HCT116 (cell line): Measurements from ENCODE around the gene DIO1. TPM values are rescaled to one million over a fixed set of nuclear protein-coding genes. Genes with fewer than 3 reads are reported as not detected.

Experiments
- ATAC-seq: fragments of 200-7000 bp; cut with Tn5 transposase; 2 replicates; pipeline ENCODE4 v1.9.1; 2020; ENCODE audit warnings: mild to moderate bottlenecking, moderate library complexity
- BruUV-seq: library from RNA; stranded (reverse); fragments of 400-500 nt; replicated peaks from 2 replicates; lab custom pipeline; 2021; lab: Mats Ljungman, UMichigan
- CTCF ChIA-PET: fragments of 300-600 bp; sonication (Branson Sonifier 250); formaldehyde crosslinking; loops from one replicate; lab custom pipeline; 2021; ENCODE audit warnings: antibody characterized with exemption; lab: Charles Lee
- POLR2A ChIA-PET: fragments of 300-600, 350-600 bp; sonication (Branson Sonifier 250); formaldehyde crosslinking; loops from one replicate; lab custom pipeline; 2021; ENCODE audit warnings: antibody characterized with exemption; lab: Charles Lee
- RAD21 ChIA-PET, 2 experiments: fragments of 300-600 bp; sonication (Branson Sonifier 250); formaldehyde crosslinking; loops; one replicate each; lab custom pipeline; 2023; ENCODE audit warnings: low total read pairs in 2 of 2; ENCODE audit not compliant: uncharacterized antibody in 2 of 2, unreplicated experiment in 2 of 2, low non-redundant PET in 1 of 2; lab: Charles Lee
- DNase-seq: peaks from one replicate; pipeline ENCODE4 v3.0.0-alpha.2; 2010; ENCODE audit warnings: low read depth, low spot score
- H2AFZ ChIP-seq: fragments of 200-600 bp; shearing (Covaris generic), sonication (generic); 2 replicates; pipeline ENCODE4 v1.6.1; 2017; ENCODE audit warnings: low read depth, mixed run types, mixed read lengths, antibody characterized with exemption, low read length; ENCODE audit not compliant: poor library complexity, severe bottlenecking
- H3K27ac ChIP-seq: 2 replicates; pipeline ENCODE4 v1.5.1; 2012; ENCODE audit warnings: low read depth, low read length
- H3K27me3 ChIP-seq: fragments of 200-600 bp; sonication (generic); 2 replicates; pipeline ENCODE4 v1.6.1; 2016; ENCODE audit warnings: mixed run types, low read length, mixed read lengths; ENCODE audit not compliant: insufficient read depth
- H3K36me3 ChIP-seq, 2 experiments: fragments of 200-500 bp in 1 of 2; fragments of 200-600 bp in 1 of 2; sonication (Bioruptor generic) in 1 of 2; sonication (generic) in 1 of 2; 2 replicates each; pipeline versions ENCODE4 v1.5.1 to v1.6.1; 2014 to 2016; ENCODE audit warnings: low read length in 2 of 2, inconsistent platforms in 1 of 2, mixed read lengths in 1 of 2, mixed run types in 1 of 2; ENCODE audit not compliant: insufficient read depth in 2 of 2, control insufficient read depth in 1 of 2
- H3K4me1 ChIP-seq, 2 experiments: fragments of 200-600 bp in 1 of 2; sonication (generic) in 1 of 2; 2 replicates each; pipeline versions ENCODE4 v1.5.1 to v1.6.1; 2012 to 2017; ENCODE audit warnings: low read length in 2 of 2, inconsistent platforms in 1 of 2, mild to moderate bottlenecking in 1 of 2, mixed read lengths in 1 of 2, mixed run types in 1 of 2, moderate library complexity in 1 of 2; ENCODE audit not compliant: insufficient read depth in 2 of 2, control insufficient read depth in 1 of 2
- H3K4me2 ChIP-seq: fragments of 200-600 bp; sonication (generic); 2 replicates; pipeline ENCODE4 v1.6.1; 2017; ENCODE audit warnings: mixed run types, low read length, mixed read lengths
- H3K4me3 ChIP-seq, 2 experiments: fragments of 200-600 bp in 1 of 2; sonication (generic) in 1 of 2; replicated peaks in 1 of 2; 2 replicates each; pipeline ENCODE4 v1.5.1; 2011 to 2016; ENCODE audit warnings: low read length in 2 of 2, control low read depth in 1 of 2, low read depth in 1 of 2, mild to moderate bottlenecking in 1 of 2, mixed read lengths in 1 of 2, mixed run types in 1 of 2
- H3K79me2 ChIP-seq: fragments of 200-600 bp; sonication (generic); 2 replicates; pipeline ENCODE4 v1.6.1; 2017; ENCODE audit warnings: mild to moderate bottlenecking, mixed run types, low read length, moderate library complexity, mixed read lengths; ENCODE audit not compliant: insufficient read depth
- H3K9ac ChIP-seq: fragments of 200-600 bp; sonication (generic); 2 replicates; pipeline ENCODE4 v1.6.1; 2016; ENCODE audit warnings: low read length, mixed read lengths
- H3K9me2 ChIP-seq: fragments of 200-600 bp; sonication (generic), shearing (Covaris generic); 2 replicates; pipeline ENCODE4 v1.6.1; 2017; ENCODE audit warnings: mixed run types, mild to moderate bottlenecking, moderate library complexity; ENCODE audit not compliant: insufficient read depth
- H3K9me3 ChIP-seq, 2 experiments: fragments of 200-500 bp in 1 of 2; fragments of 200-600 bp in 1 of 2; sonication (Bioruptor generic) in 1 of 2; sonication (generic) in 1 of 2; 2 replicates each; pipeline ENCODE4 v1.6.1; 2014 to 2017; ENCODE audit warnings: low read length in 2 of 2, mixed read lengths in 2 of 2, inconsistent platforms in 1 of 2, low read depth in 1 of 2, mild to moderate bottlenecking in 1 of 2, mixed run types in 1 of 2, moderate library complexity in 1 of 2; ENCODE audit not compliant: control insufficient read depth in 1 of 2, insufficient read depth in 1 of 2
- H4K20me1 ChIP-seq: fragments of 200-600 bp; sonication (generic), shearing (Covaris generic); 2 replicates; pipeline ENCODE4 v1.6.1; 2017; ENCODE audit warnings: mixed run types, mild to moderate bottlenecking, moderate library complexity; ENCODE audit not compliant: insufficient read depth
- ATF3 ChIP-seq: IDR thresholded peaks from 2 replicates; pipeline ENCODE4 v1.6.1; 2012
- CBX3 ChIP-seq: IDR thresholded peaks from 2 replicates; pipeline ENCODE4 v1.6.1; 2012; ENCODE audit warnings: low read depth
- CEBPB ChIP-seq: IDR thresholded peaks from 2 replicates; pipeline ENCODE4 v1.6.1; 2012; ENCODE audit warnings: low read depth
- CTCF ChIP-seq, 3 experiments: fragments of 200-600 bp in 1 of 3; sonication (generic) in 1 of 3; IDR thresholded peaks in 2 of 3; conservative IDR thresholded peaks in 1 of 3; 2 replicates each; pipeline ENCODE4 v1.5.1; 2012 to 2017; ENCODE audit warnings: low read depth in 2 of 3, low read length in 2 of 3, antibody characterized with exemption in 1 of 3, borderline replicate concordance in 1 of 3, control low read depth in 1 of 3, mild to moderate bottlenecking in 1 of 3, mixed read lengths in 1 of 3, mixed run types in 1 of 3, moderate library complexity in 1 of 3; ENCODE audit not compliant: insufficient read depth in 1 of 3
- EGR1 ChIP-seq: IDR thresholded peaks from 2 replicates; pipeline ENCODE4 v1.6.1; 2012; ENCODE audit warnings: low read depth
- EZH2 ChIP-seq: fragments of 200-600 bp; sonication (generic); IDR thresholded peaks from 2 replicates; pipeline ENCODE4 v1.6.1; 2017; ENCODE audit warnings: antibody characterized with exemption, mixed run types
- EZH2phosphoT487 ChIP-seq: fragments of 200-600 bp; IDR thresholded peaks from 2 replicates; pipeline ENCODE4 v1.6.1; 2018; ENCODE audit warnings: antibody characterized with exemption, borderline replicate concordance
- FOSL1 ChIP-seq: IDR thresholded peaks from 2 replicates; pipeline ENCODE4 v1.6.1; 2012; ENCODE audit warnings: low read depth
- MAX ChIP-seq: IDR thresholded peaks from 2 replicates; pipeline ENCODE4 v1.6.1; 2012
- POLR2A ChIP-seq: IDR thresholded peaks from 2 replicates; pipeline ENCODE4 v1.7.0; 2011; ENCODE audit warnings: borderline replicate concordance; ENCODE audit not compliant: insufficient read depth, insufficient read length; ENCODE audit errors: extremely low read depth
- POLR2AphosphoS5 ChIP-seq: IDR thresholded peaks from 2 replicates; pipeline ENCODE4 v1.6.1; 2011; ENCODE audit warnings: mild to moderate bottlenecking, low read depth, low read length, moderate library complexity
- RAD21 ChIP-seq: IDR thresholded peaks from 2 replicates; pipeline ENCODE4 v1.6.1; 2012; ENCODE audit warnings: low read depth, mild to moderate bottlenecking
- REST ChIP-seq: IDR thresholded peaks from 2 replicates; pipeline ENCODE4 v1.6.1; 2012; ENCODE audit warnings: low read depth
- SRF ChIP-seq: IDR thresholded peaks from 2 replicates; pipeline ENCODE4 v1.6.1; 2012; ENCODE audit warnings: low read depth
- YY1 ChIP-seq: IDR thresholded peaks from 2 replicates; pipeline ENCODE4 v1.6.1; 2011; ENCODE audit warnings: low read length, low read depth, moderate library complexity, mild to moderate bottlenecking; ENCODE audit not compliant: insufficient replicate concordance; ENCODE audit errors: extremely low read depth
- ZFX ChIP-seq: fragments of 450-650 bp; IDR thresholded peaks from 2 replicates; pipeline ENCODE4 v1.6.1; 2017
- ZNF274 ChIP-seq: fragments of 200-500 bp; sonication (Bioruptor generic); IDR thresholded peaks from 2 replicates; pipeline ENCODE4 v1.6.1; 2014; ENCODE audit warnings: mild to moderate bottlenecking, low read depth, low read length, inconsistent platforms
- intact Hi-C: fragments of 100-400 bp; cut with micrococcal nuclease; formaldehyde crosslinking; loops from 2 replicates; pipeline ENCODE4 v1.10.0; 2022
- total RNA-seq: library from RNA; stranded (reverse); gene quantifications from one replicate; pipeline ENCODE4 v1.2.1, GENCODE V29; 2021; ENCODE audit not compliant: unreplicated experiment

Gene DIO1
- total RNA-seq, 1 experiment from 2014 or later, result not detected

- intact Hi-C loops, result no loop called here
- POLR2A ChIA-PET, result no interaction called here
- TF ChIP-seq EZH2phosphoT487, result no peak
- TF ChIP-seq ZNF274, result no peak
- no peak for TF ChIP-seq POLR2A
- no peak for TF ChIP-seq ZFX
- no peak for TF ChIP-seq CTCF (IDR thresholded peaks at IDR 0.05 in 2 of 3, conservative IDR thresholded peaks at IDR 0.05 in 1 of 3; ENCODE audit: borderline replicate concordance in 1 of 3, insufficient read depth in 1 of 3, low read depth in 2 of 3, low read length in 2 of 3)
- TF ChIP-seq FOSL1, result no peak
- TF ChIP-seq EGR1, result no peak
- no peak for TF ChIP-seq ATF3
- TF ChIP-seq REST, result no peak
- no peak for TF ChIP-seq SRF
- no peak for TF ChIP-seq YY1
- no peak for TF ChIP-seq CEBPB
- TF ChIP-seq POLR2AphosphoS5, result no peak
- TF ChIP-seq EZH2, result no peak
- no peak for TF ChIP-seq CBX3
- no peak for TF ChIP-seq MAX
- TF ChIP-seq RAD21, result no peak
- TF ChIP-seq, all 23 proteins: peak for 0
These were observed 2.3 kb upstream of the DIO1 start for GRCh38 chr1:53891678-53892077.

More at GRCh38 chr1:53891678-53892077, 2.3 kb upstream of the DIO1 start:
- no peaks in the 10 kb centered on the region for H3K27me3 ChIP-seq
- H2AFZ ChIP-seq, result no peak overlapping the region
- H3K9me3 ChIP-seq, result no peaks in the 10 kb centered on the region
- DNase-seq (no peak), ATAC-seq (no peak)
- ChIA-PET RAD21 (no interaction called here), CTCF (no interaction called here)
- no peak overlapping the region for H3K27ac ChIP-seq
- no peaks in the 10 kb centered on the region for H3K9me2 ChIP-seq
- H3K36me3 ChIP-seq, result no peaks in the 10 kb centered on the region
- no peaks in the 10 kb centered on the region for H3K79me2 ChIP-seq
- no peak overlapping the region for H3K4me3 ChIP-seq
- no peak overlapping the region for H3K9ac ChIP-seq
- no peaks in the 10 kb centered on the region for H4K20me1 ChIP-seq
- BruUV-seq, result no TSS peak
- H3K4me1 ChIP-seq, result peaks cover 8 to 26% of the 10 kb centered on the region in 2 experiments
- no peak overlapping the region for H3K4me2 ChIP-seq
